GM21515 (cell line): ENCODE results near the gene PHF1.

ENCODE experiments used
- ATAC-seq: cut with Tn5 transposase; IDR thresholded peaks from one replicate; pipeline ENCODE4 v1.9.1; 2021; ENCODE audit not compliant: unreplicated experiment

The PHF1 gene

GRCh38 chr6:33417128-33417902 lies 6.5 kb downstream of the PHF1 start:
- ATAC-seq: no peak

- peak; percentile 81 for ATAC-seq
These were observed 7.3 kb downstream of the PHF1 start, which contains the start of gene CUTA for GRCh38 chr6:33417903-33418689. CUTA (minus strand) TSS chr6:33418107; CDS start chr6:33418000, 107 bp downstream.

- ATAC-seq: no peak
These were observed 8.0 kb downstream of the PHF1 start for GRCh38 chr6:33418690-33419291.

- no peak for ATAC-seq
These were observed 9.0 kb downstream of the PHF1 start, which contains the start of gene SYNGAP1 for GRCh38 chr6:33419580-33420490. SYNGAP1 (plus strand) TSS chr6:33420065; CDS start chr6:33420265, 200 bp downstream.

- no peak for ATAC-seq
These were observed 9.9 kb downstream of the PHF1 start for GRCh38 chr6:33420491-33421343.

GRCh38 chr6:33421344-33421643 lies 10.5 kb downstream of the PHF1 start:
- ATAC-seq: no peak

- no peak for ATAC-seq
These were observed 13.0 kb downstream of the PHF1 start for GRCh38 chr6:33423777-33424176.

- ATAC-seq: no peak
These were observed 14.2 kb downstream of the PHF1 start for GRCh38 chr6:33424855-33425667.

- peak; percentile 35 for ATAC-seq
These were observed 15.1 kb downstream of the PHF1 start for GRCh38 chr6:33425668-33426577.

GRCh38 chr6:33426590-33427511 lies 16.0 kb downstream of the PHF1 start:
- ATAC-seq: no peak

- no peak for ATAC-seq
These were observed 16.9 kb downstream of the PHF1 start for GRCh38 chr6:33427585-33428223.

- no peak for ATAC-seq
These were observed 17.6 kb downstream of the PHF1 start for GRCh38 chr6:33428224-33428965.

GRCh38 chr6:33428966-33429749 lies 18.3 kb downstream of the PHF1 start:
- ATAC-seq: no peak

- ATAC-seq: no peak
These were observed 18.9 kb downstream of the PHF1 start for GRCh38 chr6:33429750-33430052.

GRCh38 chr6:33430334-33430733 lies 19.5 kb downstream of the PHF1 start:
- no peak for ATAC-seq
